Measurements from ENCODE around the gene HES3. TPM values are rescaled to one million over a fixed set of nuclear protein-coding genes. Genes with fewer than 3 reads are reported as not detected.
A peak's percentile ranks its signal among the peaks of the same experiment; 100 is the strongest.

Gene HES3
- total RNA-seq, 2 experiments from 2014 or later: not detected

GRCh38 chr1:6198646-6199297, 45.2 kb upstream of the HES3 start:
- CTCF ChIA-PET (ENCODE audit: unreplicated experiment): interaction anchor here (1.0 kb wide), 1 partner anchor 13 kb away, joined by 3 read pairs; no protein-coding TSS in a partner anchor
- Histone ChIP-seq H3K4me3 (ENCODE audit: low read depth, low read length, poor library complexity, severe bottlenecking) (peak overlapping the region; percentile 93), H3K4me2 (ENCODE audit: low read length) (peak overlapping the region; percentile 96), H3K79me2 (ENCODE audit: insufficient read depth, low read depth, low read length) (peaks cover 60% of the 10 kb centered on the region), H3K4me1 (ENCODE audit: insufficient read depth, low read length, poor library complexity, severe bottlenecking) (peaks cover 31% of the 10 kb centered on the region), H3K9me2 (ENCODE audit: insufficient read depth, low read length) (no peaks in the 10 kb centered on the region), H2AFZ (ENCODE audit: low read length) (no peak overlapping the region), H4K20me1 (ENCODE audit: insufficient read depth, low read length) (peaks cover 24% of the 10 kb centered on the region), H3K27ac (ENCODE audit: low read depth, low read length, poor library complexity, severe bottlenecking) (peak overlapping the region; percentile 53), H3K9me3 (ENCODE audit: low read length) (no peaks in the 10 kb centered on the region), H3K36me3 (ENCODE audit: insufficient read depth, low read length) (peaks cover 54% of the 10 kb centered on the region)
- intact Hi-C loops (cut with micrococcal nuclease; ENCODE audit: unreplicated experiment): loop anchor here (1.0 to 5.0 kb wide), 3 partner anchors 39 to 206 kb away; partner anchors contain the start of genes ICMT and NPHP4
- DNase-seq (ENCODE audit: low spot score): peak; percentile 41
- POLR2A ChIA-PET: no interaction called here
- TF ChIP-seq EZH2phosphoT487 (IDR thresholded peaks at IDR 0.05; ENCODE audit: borderline replicate concordance, low read depth, low read length): no peak
- no peak for TF ChIP-seq CTCF (conservative IDR thresholded peaks at IDR 0.05; ENCODE audit: low read length)
- BruUV-seq (replicated peaks): no TSS peak

- peaks cover 24% of the 10 kb centered on the region for H4K20me1 ChIP-seq (ENCODE audit: insufficient read depth, low read length)
- no TSS peak for BruUV-seq (replicated peaks)
- intact Hi-C loops (cut with micrococcal nuclease; ENCODE audit: unreplicated experiment): loop anchor here (1.0 to 5.0 kb wide), 3 partner anchors 38 to 207 kb away; partner anchors contain the start of genes ICMT and NPHP4
- peak within 1 kb of the TSS; percentile 53 for H3K27ac ChIP-seq (ENCODE audit: low read depth, low read length, poor library complexity, severe bottlenecking)
- H3K4me1 ChIP-seq (ENCODE audit: insufficient read depth, low read length, poor library complexity, severe bottlenecking): peaks cover 31% of the 10 kb centered on the region
- H3K4me2 ChIP-seq (ENCODE audit: low read length): peak within 1 kb of the TSS; percentile 96
- H3K79me2 ChIP-seq (ENCODE audit: insufficient read depth, low read depth, low read length): peaks cover 52% of the 10 kb centered on the region
- H3K36me3 ChIP-seq (ENCODE audit: insufficient read depth, low read length): peaks cover 46% of the 10 kb centered on the region
- no peaks in the 10 kb centered on the region for H3K9me3 ChIP-seq (ENCODE audit: low read length)
- TF ChIP-seq CTCF (conservative IDR thresholded peaks at IDR 0.05; ENCODE audit: low read length) (no peak), EZH2phosphoT487 (IDR thresholded peaks at IDR 0.05; ENCODE audit: borderline replicate concordance, low read depth, low read length) (no peak)
- peak; percentile 100 for DNase-seq (ENCODE audit: low spot score)
- peak within 1 kb of the TSS; percentile 95 for H2AFZ ChIP-seq (ENCODE audit: low read length)
- peak within 1 kb of the TSS; percentile 93 for H3K4me3 ChIP-seq (ENCODE audit: low read depth, low read length, poor library complexity, severe bottlenecking)
- H3K9me2 ChIP-seq (ENCODE audit: insufficient read depth, low read length): no peaks in the 10 kb centered on the region
- CTCF ChIA-PET (ENCODE audit: unreplicated experiment): no interaction called here
- POLR2A ChIA-PET: interaction anchor here (0.5 to 1.3 kb wide), 2 partner anchors 31 to 36 kb away, joined by 3 to 7 read pairs; partner anchors contain the start of gene ICMT
Measured at GRCh38 chr1:6199298-6200187, 44.4 kb upstream of the HES3 start, which contains the start of gene RPL22. TSS of gene RPL22 (minus strand) at chr1:6199595. CDS start at chr1:6199573, 22 bp downstream.
